Subcutaneous abdominal adipose tissue (tissue), 5 donors: ENCODE data around the gene TRIM16.
"Not testable (repeated sequence)": the region's sequence is repeated elsewhere in the genome, so short reads cannot be mapped to it uniquely, and the experiment has no call there.

Experiments
- H3K27ac ChIP-seq: one replicate; pipeline ENCODE4 v1.7.0; 2013; ENCODE audit warnings: low read depth, mild to moderate bottlenecking, inconsistent platforms, low read length, moderate library complexity
- H3K27me3 ChIP-seq, 5 donors: one replicate each; pipeline ENCODE4 v1.7.0; 2013; ENCODE audit warnings: low read length in 5 of 5, inconsistent platforms in 1 of 5; ENCODE audit not compliant: control insufficient read depth in 5 of 5, insufficient read depth in 4 of 5
- H3K36me3 ChIP-seq, 5 donors: one replicate each; pipeline ENCODE4 v1.7.0; 2013; ENCODE audit warnings: low read length in 5 of 5; ENCODE audit not compliant: control insufficient read depth in 5 of 5, insufficient read depth in 5 of 5
- H3K4me1 ChIP-seq, 5 donors: one replicate each; pipeline ENCODE4 v1.7.0; 2013; ENCODE audit warnings: low read length in 5 of 5, mild to moderate bottlenecking in 3 of 5, moderate library complexity in 1 of 5; ENCODE audit not compliant: control insufficient read depth in 5 of 5, insufficient read depth in 5 of 5
- H3K4me3 ChIP-seq, 5 donors: one replicate each; pipeline ENCODE4 v1.7.0; 2013; ENCODE audit warnings: low read length in 5 of 5, low read depth in 1 of 5
- H3K9ac ChIP-seq, 5 donors: one replicate each; pipeline ENCODE4 v1.7.0; 2013; ENCODE audit warnings: low read length in 5 of 5, mild to moderate bottlenecking in 4 of 5, moderate library complexity in 3 of 5
- H3K9me3 ChIP-seq, 5 donors: one replicate each; pipeline ENCODE4 v1.7.0; 2013; ENCODE audit warnings: low read length in 5 of 5; ENCODE audit not compliant: control insufficient read depth in 5 of 5
- donor health status: healthy.
- donor health status: healthy.
- donor health status: healthy.
- donor health status: healthy.
- donor health status: healthy.

Gene TRIM16

GRCh38 chr17:15648386-15648785, 35.7 kb downstream of the TRIM16 start:
- peak overlapping the region; percentile 93 for H3K27ac ChIP-seq
- peak overlapping the region in 4 of 5 donors; percentile 44 to 97 (median 88) for H3K4me3 ChIP-seq
- H3K27me3 ChIP-seq, result no peaks in the 10 kb centered on the region

GRCh38 chr17:15645942-15646312, 38.2 kb downstream of the TRIM16 start:
- not testable (repeated sequence) for H3K4me3 ChIP-seq
- peak overlapping the region in 1 of 5 donors; percentile 20 for H3K9ac ChIP-seq
- peaks cover 4 to 35% (median 30%) of the 10 kb centered on the region in 5 donors for H3K4me1 ChIP-seq

More at GRCh38 chr17:15648386-15648785, 35.7 kb downstream of the TRIM16 start:
- no peaks in the 10 kb centered on the region for H3K36me3 ChIP-seq
- peaks cover 7 to 42% (median 39%) of the 10 kb centered on the region in 5 donors for H3K4me1 ChIP-seq
- H3K9me3 ChIP-seq, result no peaks in the 10 kb centered on the region
- peak overlapping the region; percentile 8 to 49 (median 41) for H3K9ac ChIP-seq

DNA sequence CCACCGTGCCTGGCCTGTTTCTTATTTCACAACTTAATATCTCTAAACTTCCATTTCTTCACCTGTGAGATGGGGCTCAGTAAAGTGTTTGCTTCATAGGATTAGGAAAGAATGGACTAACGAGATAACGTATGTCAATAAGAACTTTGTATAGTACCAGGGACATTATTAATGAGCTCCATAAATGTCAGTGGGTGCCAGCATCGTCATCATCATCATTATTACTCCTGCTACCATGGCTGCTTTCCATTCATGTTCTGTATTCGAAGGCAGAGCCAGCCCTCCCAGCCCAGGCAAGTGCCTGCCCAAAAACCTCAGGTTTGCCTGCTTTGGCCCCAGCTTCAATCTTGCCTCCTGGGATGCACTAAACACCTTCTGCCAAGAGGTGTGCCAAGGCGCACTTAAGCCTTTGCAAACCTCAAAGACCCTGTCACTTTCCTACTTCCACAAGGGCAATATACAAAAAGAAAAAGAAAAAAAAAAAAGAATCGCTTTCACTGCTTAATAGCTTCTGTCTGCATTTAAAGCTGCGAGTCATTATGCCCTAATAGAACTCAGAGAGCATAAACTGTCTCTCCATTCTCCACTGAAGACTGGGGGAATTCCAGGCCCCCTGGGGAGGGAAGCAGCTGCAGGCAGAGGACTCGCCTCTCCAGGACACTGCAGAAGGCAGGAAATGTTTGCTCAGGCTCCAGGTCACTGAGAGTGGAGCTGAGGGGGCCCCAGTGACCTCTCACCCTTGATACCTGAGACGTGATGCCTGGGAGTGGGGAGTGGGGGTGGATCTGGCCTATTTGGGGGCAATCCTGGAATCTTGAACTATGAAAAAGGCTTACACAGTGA, 38.8 kb downstream of the TRIM16 start:
- not testable (repeated sequence) for H3K27me3 ChIP-seq, H3K36me3 ChIP-seq, H3K4me3 ChIP-seq, H3K9me3 ChIP-seq
- Histone ChIP-seq H3K9ac (peak overlapping the region in 1 of 5 donors; percentile 20), H3K4me1 (peaks cover 0 to 29% (median 24%) of the 10 kb centered on the region in 5 donors), H3K27ac (peak overlapping the region; percentile 54)

More at GRCh38 chr17:15645942-15646312, 38.2 kb downstream of the TRIM16 start:
- H3K9me3 ChIP-seq, H3K27me3 ChIP-seq, H3K36me3 ChIP-seq: not testable (repeated sequence)
- H3K27ac ChIP-seq, result peak overlapping the region; percentile 54

- not testable (repeated sequence) for H3K9me3 ChIP-seq, H3K27me3 ChIP-seq, H3K4me1 ChIP-seq, H3K27ac ChIP-seq, H3K9ac ChIP-seq, H3K4me3 ChIP-seq, H3K36me3 ChIP-seq
These were observed 41.4 kb downstream of the TRIM16 start for GRCh38 chr17:15642505-15643251.

- not testable (repeated sequence) for H3K9me3 ChIP-seq, H3K27ac ChIP-seq, H3K9ac ChIP-seq, H3K36me3 ChIP-seq, H3K4me3 ChIP-seq, H3K27me3 ChIP-seq, H3K4me1 ChIP-seq
These were observed 42.1 kb downstream of the TRIM16 start for GRCh38 chr17:15642014-15642413.

DNA sequence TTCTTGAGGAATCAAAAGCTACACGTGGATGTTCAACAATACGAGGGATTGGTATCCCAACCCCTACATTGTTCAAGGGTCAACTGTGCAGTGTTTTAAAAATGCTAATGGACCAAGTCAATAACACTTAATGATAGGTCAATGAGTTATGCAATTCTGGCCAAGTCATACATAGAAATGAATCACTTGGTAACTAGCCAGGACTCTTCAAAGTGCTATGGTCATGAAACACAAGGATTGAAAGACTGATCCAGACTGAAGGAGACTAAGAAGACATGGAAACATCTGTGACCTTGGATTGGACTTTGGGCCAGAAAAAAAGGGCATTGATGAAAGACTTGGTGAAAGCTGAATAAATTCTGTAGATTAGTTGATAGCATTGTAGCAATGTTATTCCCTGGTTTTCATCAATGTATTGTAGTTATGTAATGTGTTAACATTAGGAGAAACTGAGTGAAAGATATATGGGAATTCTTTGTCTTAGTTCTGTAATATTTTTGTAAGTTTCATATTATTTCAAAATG, 53.1 kb downstream of the TRIM16 start:
- not testable (repeated sequence) for H3K9me3 ChIP-seq, H3K27ac ChIP-seq, H3K27me3 ChIP-seq, H3K4me1 ChIP-seq, H3K4me3 ChIP-seq, H3K9ac ChIP-seq
- H3K36me3 ChIP-seq, result peaks cover 7 to 26% (median 12%) of the 10 kb centered on the region in 5 donors

DNA sequence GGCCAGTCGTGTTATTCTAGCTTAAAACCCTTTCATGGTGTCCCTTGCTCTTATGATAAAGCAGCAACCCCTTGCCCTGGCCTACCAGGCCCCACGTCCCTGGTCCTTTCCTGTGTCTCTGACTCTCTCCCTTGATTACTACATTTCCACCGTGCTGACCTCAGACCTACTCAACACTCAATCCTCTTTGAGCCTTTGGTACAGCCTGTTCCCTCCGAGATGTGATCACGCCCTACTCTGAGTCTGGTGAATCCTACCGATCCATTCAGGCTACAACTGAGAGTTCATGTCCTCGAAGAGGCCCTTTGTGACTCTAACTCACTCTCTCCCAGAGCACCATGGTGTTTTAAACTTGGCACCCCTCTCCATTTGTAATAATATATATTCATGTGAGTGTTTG, 54.1 kb downstream of the TRIM16 start:
- not testable (repeated sequence) for H3K27ac ChIP-seq

DNA sequence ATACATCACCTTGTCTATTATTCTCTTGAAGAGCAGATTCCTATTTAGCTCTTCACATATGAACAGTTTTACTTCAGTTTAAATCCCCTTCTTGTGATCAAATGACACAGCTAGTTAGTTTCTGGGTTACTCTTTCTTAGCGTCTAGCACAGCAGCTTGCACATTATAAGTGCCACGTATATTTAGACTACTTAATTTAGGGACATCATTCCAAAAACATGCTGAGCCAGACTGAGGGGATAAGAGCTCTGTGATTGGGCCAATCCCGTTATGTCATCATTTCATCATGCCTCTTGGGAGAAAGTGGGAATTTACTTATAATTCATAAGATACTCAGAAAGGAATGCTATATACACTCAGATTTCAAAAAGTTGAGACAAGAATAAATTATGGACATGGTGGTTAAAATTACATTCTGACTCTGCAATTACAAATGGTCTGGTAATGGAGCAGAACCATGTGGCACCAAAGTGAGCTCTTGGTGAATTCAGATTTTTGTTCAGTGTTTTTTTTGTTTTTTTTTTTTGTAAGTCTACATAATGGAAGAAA, 60.4 kb downstream of the TRIM16 start:
- not testable (repeated sequence) for H3K36me3 ChIP-seq, H3K9ac ChIP-seq, H3K4me3 ChIP-seq, H3K27ac ChIP-seq, H3K9me3 ChIP-seq, H3K4me1 ChIP-seq, H3K27me3 ChIP-seq

More for the DNA sequence above, 54.1 kb downstream of the TRIM16 start:
- not testable (repeated sequence) for H3K27me3 ChIP-seq, H3K4me1 ChIP-seq, H3K4me3 ChIP-seq, H3K9me3 ChIP-seq, H3K9ac ChIP-seq
- peaks cover 7 to 24% (median 11%) of the 10 kb centered on the region in 5 donors for H3K36me3 ChIP-seq

DNA sequence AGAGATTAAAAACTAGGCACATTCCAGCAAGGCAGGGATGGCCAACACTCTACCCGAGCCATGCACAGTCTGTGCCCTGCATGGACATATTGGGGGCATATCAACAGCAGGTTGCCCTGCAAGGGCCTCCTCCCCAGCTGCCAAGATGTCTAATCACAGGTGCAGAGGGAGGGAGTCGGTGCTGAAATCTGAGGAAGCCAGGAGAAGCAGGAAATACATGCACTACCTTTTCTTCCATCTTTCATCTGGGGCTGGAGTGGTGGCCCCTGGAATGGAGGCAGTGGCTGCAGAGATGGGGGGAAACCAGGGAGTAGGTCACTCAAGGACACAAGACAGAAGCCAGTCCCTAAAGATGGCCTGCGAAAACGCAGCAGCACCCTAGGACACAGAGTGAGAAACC, 60.9 kb downstream of the TRIM16 start:
- H3K4me1 ChIP-seq, H3K27ac ChIP-seq, H3K4me3 ChIP-seq, H3K36me3 ChIP-seq, H3K9ac ChIP-seq, H3K9me3 ChIP-seq, H3K27me3 ChIP-seq: not testable (repeated sequence)

- not testable (repeated sequence) for H3K9ac ChIP-seq
These were observed 62.0 kb downstream of the TRIM16 start for GRCh38 chr17:15622124-15622523.

More at GRCh38 chr17:15622124-15622523, 62.0 kb downstream of the TRIM16 start:
- H3K4me3 ChIP-seq, H3K9me3 ChIP-seq, H3K4me1 ChIP-seq, H3K27ac ChIP-seq, H3K27me3 ChIP-seq, H3K36me3 ChIP-seq: not testable (repeated sequence)
